Measurements from ENCODE around the gene DUS1L.

The DUS1L gene

DNA sequence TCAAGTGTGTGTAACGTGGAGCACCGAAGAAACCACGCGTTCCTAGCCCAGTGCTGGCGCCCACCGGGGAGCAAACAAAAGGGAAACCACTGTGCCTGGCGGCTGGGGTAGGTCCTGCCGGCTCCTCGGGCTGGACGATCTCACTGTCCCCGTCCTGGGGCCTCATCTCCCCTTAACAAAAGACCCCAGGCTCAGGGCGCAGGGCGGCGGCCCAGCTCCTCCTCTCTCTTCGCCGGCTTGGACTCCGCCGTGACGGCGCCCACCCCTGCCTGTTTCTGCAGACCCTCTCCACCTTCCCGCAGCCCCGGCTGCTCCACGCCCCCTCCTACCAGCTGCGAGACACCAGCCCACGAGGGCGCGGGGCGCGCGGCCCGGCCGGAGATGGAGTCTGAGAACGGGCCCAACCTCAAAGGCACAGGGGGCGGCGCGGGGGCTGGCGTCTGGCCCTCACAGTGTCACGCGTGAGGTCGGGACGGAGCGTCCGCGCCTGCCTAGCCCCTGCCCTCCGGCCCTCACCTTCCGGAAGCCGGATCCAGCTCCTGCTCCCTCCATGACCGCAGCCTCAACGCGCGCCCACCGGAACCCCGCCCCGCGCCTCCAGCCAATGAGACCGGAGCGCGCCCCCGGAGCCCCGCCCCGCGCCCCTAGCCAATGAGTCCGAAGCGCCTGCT is 43.2 kb downstream of the DUS1L start, which contains the start of gene CENPX:
Gene CENPX (minus strand): TSS at position 569 of the 671 bp plus-strand sequence. CDS start 17 bp downstream, at position 552.
- DNase-seq: no peak

DNA sequence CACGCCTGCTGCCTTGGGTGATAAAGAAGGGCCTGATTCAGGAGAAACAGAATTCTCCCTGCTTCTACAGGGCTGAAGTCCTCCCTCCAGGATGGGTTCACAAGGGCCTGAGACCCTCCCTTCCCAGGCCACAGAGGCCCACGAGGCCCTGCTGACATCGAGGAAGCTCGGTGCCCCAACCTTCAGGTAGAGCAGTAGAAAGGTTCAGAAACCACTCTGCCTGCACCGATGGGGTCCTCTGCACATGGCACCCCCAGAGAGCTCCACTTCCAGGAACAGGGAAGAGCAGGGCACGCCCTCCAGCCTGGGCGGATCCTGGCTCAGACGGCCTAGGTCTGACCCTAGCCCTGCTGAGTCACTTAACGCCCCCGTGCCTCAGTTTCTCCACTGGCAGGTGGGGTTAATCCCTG is 43.7 kb downstream of the DUS1L start:
- DNase-seq: no peak

DNA sequence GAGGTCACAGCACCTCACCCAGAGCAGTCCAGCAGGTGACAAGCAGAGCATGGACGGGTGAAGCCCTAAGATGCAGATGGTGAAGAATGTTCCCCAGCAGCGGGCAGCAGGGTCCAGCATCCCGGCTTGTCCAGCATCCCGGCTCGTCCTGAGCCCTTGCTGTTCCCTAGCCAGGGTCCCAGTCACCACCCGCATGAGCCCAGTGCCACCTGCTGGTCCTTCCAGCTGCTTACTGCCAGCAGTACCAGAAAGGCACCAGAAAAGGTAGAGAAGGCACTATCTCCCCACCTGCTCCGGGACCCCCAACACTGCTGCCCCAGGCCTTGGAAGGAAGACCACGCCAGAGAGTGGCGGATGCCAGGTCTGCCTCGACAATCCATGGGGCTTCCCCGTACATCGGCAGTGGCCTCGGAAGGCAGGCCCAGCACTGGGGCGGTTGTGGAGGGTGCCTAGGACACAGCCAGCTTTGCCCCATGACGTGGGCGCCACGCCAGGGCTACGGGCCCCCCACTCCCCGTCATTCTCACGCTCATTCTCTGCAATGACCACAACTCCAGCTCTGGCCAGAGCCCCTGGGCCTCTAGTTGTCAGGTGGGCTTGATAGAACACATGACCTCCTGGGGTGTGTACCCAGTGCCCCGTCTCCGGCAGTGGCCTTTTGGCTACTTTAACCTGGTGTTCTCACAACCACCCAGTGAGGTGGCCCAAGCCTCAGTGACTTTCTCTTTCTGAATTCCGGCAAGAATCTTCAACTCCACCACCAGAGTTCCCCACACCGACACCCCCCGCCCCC is 44.3 kb downstream of the DUS1L start:
- peak; percentile 58 to 65 for DNase-seq

DNA sequence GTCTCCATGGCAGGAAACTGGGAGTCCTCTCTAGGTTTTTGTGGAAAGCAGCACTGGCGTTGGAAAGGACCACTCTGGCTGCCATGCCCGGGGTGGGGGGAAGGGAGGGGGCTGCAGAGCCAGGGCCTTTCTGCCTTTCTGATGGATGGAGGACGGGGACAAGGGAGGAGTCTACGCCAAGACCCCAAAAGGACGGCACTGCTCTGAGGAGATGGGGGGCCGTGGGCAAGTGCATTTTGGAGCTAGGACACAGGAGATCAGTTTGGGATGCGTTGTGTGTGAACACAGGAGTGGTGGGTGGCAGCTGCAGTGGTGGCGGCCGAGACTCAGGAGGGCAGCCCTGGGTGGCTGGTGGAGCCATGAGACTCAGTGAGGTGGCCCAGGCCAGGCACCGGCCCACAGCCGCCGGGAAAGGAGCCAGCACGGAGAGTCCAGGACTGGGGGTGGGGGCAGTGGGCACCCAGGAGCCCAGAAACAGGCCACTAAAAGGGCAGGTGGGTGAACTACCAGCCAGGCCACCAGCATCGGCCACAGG is 45.0 kb downstream of the DUS1L start:
- DNase-seq: no peak

DNA sequence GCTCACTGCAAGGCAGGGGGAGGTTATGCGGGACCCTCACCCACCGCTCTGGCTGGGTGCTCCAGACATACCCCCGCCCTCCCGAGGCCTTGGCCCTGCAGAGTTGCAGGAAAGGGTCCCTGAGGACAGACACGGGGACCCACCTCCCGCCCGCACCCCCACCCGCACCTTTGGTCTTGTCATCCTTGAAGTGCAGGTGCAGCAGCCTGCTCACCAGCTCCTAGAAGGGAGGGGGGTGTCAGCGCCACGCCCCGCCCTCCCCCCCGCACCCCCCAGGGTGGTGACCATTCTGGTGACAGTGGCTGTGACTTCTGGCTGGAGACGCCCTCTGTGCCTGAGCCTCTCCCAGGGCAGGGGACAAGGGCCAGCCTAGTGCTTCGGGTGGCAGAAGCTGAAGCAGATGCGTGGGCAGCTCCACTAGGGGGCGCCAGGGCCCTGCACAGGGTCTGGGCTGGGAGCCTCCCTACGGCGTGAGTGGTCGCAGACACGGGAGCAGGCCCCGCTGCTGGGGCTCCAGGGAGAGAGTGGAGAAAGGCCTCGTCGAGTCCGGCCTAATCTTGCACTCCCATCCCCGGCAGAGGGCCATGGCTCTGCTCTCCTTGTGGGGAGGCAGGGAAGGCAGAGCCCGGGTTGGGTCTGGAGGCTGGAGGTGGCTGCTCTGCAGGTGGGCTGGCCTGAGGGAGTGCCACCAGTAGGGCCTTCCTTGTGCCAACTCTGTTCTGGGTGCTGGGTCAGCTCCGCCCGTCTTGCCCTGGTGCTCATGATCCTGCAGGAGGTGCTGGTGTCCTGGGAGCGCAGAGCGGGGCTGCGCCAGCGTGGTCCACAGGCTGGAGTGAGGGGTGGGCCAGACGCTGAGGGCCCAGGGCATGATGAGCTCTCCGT is 45.7 kb downstream of the DUS1L start:
- peak; percentile 43 to 49 for DNase-seq

DNA sequence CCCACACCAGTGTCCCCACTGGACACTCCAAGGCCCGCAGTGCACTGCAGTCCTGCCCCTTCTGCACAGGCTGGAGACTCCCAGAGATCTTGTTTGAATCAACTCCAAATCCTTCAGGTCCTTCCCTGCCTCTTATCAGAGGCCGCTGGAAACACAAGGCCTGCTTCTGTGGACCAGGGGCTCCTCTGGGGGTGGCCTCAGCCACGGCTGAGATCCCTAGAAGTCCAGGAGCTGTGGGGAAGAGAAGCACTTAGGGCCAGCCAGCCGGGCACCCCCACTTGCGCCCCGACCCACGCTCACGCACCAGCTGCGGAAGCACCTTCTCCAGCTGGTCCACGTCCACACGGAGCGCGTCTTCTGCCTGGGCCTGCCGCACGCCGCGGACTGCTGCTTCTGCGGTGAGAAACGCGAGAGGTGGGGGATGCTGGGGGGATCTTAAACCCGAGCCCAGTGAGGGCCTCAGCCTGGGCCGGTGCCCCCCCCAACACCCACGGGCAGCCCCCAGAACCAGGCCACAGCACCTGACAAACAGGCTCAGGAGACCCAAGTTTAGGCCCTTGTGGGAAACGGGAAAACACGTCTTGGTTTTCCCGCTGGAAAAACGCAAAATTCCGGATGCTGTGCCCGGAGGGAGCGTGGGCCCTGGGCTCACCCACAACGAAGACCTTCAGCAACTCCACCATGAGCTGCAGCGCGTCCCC is 46.5 kb downstream of the DUS1L start:
- no peak for DNase-seq

DNA sequence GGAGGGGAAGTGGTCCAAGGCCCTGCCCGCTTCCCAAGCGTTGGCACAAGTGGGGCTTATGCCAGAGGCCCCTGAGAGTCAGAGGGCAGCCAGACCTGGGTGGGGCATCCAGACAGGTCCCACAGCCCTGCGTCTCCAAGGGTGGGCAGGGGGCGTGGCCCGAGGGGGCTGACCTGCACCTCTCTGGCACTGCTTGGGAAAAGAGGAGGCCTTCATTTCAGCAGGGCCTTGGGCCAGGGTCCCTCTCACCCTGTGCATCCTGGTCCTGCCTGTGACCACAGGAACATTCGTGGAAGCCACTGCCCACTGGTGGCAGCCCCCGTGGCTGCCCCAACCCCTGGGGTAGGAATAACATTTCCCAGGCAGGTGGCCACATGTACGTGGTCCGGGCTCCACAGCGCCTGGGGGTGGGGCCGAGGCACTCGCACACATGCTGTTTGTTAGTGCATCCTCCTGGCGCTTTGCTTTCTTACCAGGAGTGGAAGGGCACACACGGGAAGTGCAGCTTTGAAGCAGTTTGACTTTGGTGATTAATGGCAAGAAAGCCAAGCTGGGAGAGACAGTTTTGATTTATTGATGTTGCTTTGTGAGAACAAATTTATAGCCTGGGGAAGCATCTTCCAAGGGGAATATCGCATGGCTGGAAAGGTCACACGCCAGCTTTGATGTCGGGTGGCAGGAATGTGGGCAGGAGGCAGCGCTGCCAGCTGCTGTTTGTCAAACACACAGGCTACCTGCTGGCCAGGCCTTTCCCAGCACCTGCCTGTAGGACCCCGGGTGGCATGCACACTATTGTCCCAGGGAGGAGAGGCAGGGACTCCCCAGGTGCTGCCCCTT is 47.2 kb downstream of the DUS1L start:
- DNase-seq: no peak

DNA sequence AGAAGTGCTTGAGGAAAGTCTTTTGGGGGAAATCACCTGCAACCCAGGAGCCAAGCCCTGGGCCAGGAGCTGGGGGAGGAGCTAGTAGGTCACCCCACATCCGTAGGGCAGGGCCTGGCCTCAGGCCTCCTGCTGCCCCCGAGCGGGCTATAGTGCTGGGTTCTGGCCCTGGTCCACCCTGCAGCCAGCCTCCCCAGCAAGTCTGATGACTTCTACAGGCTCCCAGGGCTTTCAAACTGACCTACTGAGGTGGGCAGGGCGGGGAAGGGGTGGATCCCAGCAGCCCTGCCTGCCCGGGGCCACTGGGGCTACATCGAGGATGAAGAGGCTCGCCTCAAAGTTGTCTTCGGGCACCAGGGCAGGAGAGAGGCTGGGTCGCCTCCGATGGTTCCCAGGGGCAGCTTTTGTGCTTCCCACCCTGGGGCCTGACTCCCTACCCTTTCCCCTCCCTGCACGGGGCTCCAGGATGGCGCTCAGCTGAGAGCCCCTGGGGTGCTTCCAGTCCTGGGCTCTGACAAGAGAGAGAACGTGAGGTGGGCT is 47.9 kb downstream of the DUS1L start:
- no peak for DNase-seq

DNA sequence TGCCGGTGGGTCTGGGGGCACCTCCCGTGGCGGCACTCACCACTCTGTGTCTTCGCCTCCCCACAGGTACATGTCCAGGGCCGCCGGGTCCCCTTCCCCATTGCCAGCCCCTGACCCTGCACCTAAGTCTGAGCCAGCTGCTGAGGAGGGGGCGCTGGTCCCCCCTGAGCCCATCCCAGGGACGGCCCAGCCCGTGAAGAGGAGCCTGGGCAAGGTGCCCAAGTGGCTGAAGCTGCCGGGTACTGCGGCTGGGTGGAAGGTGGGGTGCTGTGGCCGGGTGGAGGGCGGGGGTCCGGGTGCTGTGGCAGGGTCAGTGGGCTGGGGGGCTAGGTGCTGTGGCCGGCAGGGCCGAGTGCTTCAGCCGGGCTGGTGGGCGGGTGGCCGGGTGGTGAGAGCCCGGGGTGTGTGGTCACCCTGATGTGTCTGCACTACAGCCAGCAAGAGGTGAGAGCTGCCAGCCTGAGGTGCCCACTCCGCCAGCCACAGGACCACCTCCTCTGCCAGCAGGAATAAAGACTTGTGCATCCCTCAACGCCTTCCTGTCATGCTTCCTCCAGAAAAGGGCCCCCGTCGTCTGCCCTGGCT is 48.6 kb downstream of the DUS1L start:
- no peak for DNase-seq

DNA sequence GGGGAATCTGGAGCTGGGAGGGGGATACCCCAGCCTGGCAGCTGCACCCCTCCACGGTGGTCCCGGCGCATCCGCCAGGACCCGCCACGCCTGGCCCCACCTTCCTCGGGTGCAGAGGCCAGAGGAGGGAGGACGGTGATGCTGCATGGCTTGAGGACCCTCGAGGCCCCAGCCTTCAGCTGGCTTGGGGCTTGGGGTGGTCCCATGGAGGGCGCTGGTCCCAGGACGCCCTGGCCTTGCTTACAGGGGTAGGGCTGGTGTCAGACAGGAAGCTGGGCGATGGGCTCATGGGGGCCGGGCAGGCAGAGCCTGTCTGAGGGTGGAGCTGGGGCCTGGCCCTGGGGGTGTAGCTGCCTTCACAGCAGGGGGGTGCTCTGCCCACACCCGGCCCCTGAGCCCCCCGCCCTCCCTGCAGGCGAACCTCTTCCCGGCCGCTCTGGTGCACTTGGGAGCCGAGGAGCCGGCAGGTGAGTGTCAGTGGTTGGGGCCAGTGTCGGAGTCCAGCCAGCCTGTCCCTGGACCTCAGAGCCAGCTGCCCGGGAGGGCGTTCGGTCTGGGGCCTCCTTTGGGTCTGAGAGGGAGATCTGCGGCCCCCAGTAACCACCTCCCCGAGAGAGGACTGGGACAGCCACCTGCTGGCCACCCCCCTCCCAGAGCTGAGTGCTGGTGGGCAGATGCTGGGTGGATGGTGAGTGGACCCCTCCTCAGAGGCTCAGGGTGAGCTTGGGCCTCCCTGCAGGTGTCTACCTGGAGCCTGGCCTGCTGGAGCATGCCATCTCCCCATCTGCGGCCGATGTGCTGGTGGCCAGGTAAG is 49.3 kb downstream of the DUS1L start:
- DNase-seq: no peak

DNA sequence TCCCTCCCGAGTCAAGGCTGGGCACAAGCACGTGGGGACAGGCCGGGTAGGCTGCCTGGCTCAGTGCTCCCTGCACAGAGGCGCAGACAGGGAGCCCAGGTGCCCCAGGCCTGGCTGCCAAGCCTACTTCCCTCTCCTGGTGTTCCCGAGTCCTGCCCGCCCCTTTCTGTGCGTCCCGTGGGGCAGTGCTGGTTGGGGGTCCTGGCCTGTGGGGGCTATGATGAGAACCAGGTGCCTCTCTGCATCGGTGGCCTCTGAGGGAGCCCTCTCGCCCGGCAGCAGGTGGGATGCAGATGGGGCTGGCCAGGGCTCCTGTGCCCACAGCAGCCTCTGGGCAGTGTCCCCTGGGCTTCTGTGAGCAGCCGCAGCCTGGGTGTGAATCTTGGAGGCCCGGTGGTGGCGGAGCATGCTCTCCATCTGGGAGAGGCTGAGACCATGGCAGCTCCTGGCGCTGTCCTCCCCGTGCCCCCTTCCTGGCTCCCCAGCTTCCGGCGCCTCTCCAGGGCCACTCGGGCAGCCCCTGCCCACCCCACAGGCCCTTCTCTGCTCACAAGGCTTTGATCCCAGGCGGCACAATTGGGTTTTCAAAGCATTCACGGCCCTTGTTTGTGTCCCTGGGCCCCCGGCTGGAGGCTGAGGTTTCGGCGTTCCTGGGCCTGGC is 50.2 kb downstream of the DUS1L start:
- no peak for DNase-seq

DNA sequence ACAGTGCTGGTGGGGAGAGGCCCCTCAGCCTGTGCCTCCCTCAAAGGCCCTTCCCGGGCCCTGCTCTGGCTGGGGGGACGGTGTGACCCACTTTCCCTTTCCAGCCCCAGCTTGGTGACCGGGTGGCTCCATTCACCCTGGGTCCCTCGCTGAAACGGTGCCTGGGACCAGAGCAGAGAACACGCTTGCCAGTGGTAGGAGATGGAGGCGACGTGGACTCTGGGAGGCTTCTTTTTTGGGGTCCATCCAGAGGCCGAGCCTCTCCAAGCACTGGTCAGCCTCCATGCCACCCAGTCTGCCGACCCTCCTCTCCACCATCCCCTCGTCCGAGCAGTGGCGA is 50.7 kb downstream of the DUS1L start:
- DNase-seq: no peak

DNA sequence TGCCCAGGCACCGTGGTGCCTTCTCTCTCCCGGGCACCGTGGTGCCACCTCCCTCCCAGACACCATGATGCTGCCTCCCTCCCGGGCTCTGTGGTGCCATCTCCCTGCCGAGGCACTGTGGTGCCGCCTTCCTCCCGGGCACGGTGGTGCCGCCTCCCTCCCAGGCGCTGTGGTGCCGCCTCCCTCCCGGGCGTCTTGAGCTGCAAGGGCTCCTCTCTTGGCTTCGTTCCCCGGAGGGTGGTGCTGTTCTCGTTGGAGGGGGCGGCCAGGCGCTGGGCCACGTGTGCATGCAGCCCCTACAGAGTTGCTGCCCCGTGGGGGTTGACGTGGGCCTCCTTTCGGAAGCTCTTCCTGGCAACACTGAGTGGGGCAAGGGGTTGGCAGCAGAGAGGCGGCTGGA is 51.2 kb downstream of the DUS1L start:
- no peak for DNase-seq

DNA sequence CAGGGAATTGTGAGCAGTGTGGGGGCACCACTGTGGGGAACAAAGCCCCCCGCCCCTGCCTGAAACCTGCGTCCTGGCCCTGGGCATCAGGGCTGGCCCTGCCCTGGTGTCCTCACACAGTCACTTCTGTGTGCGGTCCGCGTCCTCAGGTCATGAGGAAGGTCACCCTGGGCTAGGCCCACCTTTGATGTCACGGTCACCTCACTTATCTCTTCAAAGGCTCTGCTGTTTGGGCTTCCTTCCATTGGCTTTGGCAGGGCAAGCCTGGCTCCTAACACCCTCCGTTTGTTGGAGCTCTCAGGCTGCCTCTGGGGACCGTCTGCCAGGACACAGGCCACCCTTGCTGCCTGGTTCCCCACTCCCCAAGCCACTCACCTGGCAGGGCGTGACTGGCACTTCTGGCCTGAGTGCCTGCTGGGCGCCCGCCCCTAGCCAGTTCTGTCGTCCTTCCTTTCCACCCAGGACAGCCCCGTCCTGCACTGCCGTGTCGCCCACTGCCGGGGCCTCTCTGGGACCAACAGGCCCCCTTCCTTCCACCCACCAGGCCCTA is 51.8 kb downstream of the DUS1L start:
- no peak for DNase-seq

DNA sequence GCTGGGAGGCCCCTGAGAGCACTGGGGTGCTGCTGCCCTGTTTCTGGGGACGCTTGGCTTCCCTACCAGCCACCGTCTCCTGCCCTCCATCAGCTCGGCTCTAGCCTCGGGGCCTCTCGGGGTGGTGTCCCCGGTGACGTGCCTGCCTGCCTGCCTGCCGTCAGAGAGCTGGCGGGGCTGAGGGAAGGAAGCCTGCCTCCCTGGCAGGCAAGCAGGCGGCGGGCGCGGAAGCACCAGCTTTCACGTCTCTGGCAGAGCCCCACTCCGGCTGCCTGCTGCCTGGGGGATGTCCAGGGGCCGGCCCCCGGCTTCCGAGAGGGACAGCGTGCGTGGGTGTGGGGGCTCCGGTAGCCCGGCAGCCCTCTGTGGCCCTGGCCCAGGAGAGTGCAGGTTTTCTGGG is 52.3 kb downstream of the DUS1L start:
- no peak for DNase-seq

DNA sequence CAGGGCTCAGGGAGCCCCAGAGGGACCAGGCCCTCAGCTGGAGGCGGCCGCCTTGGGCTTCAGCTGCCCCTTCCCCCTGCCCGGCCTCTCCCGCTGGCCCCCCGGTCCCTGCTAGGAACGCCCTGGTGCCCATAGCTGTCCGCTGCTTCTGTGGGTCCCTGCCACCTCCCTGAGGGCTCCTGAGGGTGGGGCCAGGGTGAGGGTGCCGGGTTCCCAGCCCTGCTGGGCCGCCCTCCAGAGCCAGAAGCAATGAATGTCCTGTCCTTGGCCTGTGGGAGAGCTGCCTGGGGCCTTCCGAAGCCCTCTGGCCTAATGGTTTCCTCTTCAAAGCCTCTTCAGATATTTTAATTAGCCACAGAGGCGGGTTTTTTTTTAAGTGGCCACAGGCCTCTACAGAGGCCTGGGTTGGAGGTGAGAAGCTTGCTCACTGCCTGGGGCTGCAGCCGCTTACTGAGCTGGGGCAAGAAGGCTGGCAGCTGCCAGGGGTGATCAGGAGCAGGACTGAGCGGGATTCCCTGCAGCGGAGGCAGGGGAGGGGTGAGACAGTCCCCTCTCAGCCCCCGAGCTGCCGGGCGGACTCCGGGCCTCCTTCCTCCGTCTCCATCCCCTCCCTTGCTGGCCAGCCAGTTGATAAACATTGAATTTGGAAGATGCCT is 52.8 kb downstream of the DUS1L start:
- no peak for DNase-seq

DNA sequence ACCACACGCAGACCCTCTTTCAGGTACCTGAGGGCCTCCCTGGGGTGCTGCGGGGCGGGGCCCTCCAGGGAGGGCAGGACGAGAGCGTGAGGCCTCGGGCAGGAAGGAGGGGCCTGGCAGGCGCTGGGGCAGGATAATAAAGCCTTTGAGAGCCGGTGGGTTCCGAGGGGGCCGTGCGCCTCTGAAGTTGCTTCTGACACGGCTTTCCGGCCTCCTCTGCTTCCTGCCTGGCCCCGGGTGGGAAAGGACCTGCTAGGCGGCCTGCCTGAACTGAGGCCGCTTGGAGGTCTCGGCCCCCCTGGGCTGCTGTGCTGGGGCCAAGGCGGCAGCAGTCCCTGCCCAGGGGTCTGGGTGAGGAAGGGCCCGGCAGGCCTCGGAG is 53.4 kb downstream of the DUS1L start:
- no peak for DNase-seq

DNA sequence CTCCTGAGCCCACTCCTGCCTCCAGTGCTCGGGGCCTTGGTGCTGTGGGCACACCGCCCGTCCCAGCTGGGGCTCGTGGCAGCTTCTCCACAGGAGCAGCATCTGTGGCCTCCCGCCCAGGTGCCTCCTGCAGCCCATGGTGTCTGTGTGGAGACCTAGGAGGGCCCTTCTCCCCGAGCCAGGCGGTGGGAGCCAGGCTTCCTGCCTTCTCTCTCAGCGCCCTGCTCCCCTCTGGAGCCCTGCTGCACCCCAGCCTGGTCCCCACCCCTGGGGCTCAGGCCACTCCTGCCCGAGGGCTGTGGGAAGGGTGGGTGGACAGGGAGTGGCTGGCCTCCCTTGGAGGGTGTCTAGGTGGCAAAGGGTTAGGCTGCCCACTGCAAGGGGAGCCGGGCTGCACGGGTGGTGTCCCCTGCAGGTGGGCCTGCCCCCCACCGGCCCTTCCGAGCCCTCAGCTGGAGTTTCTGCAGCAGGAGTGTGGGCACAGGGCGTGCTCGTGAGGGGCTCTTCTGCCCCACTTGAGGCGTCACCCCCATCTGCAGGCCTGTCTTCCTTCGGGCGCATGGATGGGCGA is 53.9 kb downstream of the DUS1L start:
- DNase-seq: no peak

All from activated CD4-positive, alpha-beta T cell treated with anti-CD3 and anti-CD28 coated beads, Interleukin-2, amount 50 U/mL, for 4 hours (primary cell).